Measurements from ENCODE around the gene LIN37.

DNA sequence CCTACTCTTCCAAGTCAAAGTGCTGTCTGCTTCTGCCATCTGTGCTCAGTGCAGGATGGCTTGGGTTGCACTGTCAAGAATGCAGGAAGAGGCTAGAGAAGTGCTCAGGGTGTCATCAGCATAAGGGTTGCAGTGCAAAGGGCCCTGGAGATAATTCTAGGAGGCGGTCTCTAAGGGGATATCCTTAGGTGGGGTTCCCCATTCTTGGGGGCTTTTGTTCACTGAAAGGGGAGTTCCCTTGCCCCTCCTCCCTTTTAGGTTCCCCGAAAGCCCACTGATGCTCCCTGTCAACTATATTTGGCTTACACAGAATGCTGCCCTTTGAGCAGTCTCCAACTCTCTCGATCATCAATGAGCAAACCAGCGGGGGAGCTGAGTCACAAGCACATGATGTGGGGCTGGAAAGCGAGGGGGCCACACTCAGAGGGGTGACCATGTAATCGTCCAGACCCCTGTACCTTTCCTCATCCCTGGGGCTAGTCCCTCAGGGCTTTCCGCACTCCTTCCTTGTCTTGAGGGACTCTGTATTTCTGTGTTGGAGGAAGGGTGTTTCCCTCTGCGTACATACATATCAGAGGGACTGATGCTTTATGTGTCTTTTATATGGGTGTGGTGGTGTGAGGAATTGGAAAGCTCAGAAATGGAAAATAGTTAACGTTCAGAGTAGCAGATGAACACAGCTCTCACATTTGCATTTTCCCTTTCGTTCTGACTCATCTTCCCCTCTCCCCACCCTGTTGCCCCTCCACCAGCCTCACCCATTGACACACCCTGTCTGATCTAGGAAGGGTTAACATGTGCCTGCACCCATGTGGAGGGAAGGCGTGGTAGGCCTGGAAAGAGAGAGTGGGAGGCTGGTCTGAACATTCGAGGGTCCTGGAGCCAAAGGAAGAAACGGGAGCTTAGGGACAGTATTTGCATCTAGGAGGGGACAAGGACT is 37.3 kb upstream of the LIN37 start:
- TF ChIP-seq, protein P1, sequence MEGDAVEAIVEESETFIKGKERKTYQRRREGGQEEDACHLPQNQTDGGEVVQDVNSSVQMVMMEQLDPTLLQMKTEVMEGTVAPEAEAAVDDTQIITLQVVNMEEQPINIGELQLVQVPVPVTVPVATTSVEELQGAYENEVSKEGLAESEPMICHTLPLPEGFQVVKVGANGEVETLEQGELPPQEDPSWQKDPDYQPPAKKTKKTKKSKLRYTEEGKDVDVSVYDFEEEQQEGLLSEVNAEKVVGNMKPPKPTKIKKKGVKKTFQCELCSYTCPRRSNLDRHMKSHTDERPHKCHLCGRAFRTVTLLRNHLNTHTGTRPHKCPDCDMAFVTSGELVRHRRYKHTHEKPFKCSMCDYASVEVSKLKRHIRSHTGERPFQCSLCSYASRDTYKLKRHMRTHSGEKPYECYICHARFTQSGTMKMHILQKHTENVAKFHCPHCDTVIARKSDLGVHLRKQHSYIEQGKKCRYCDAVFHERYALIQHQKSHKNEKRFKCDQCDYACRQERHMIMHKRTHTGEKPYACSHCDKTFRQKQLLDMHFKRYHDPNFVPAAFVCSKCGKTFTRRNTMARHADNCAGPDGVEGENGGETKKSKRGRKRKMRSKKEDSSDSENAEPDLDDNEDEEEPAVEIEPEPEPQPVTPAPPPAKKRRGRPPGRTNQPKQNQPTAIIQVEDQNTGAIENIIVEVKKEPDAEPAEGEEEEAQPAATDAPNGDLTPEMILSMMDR (IDR thresholded peaks at IDR 0.05): no peak
- no peak for TF ChIP-seq POLR2A (IDR thresholded peaks at IDR 0.05)
